WTC11 (cell line): ENCODE results near the gene OS9. TPM values are rescaled to one million over a fixed set of nuclear protein-coding genes. Genes with fewer than 3 reads are reported as not detected.

ENCODE experiments used
- ATF2 ChIP-seq: sonication (generic); formaldehyde crosslinking; IDR thresholded peaks from 2 replicates; pipeline ENCODE4 v1.8.1; 2022; ENCODE audit warnings: low read depth, missing genetic modification reagents, borderline replicate concordance
- CDX4 ChIP-seq: fragments of 250-450 bp; sonication (Bioruptor Pico); IDR thresholded peaks from 2 replicates; pipeline ENCODE4 v1.9.0; 2021; ENCODE audit warnings: moderate library complexity, mild to moderate bottlenecking, inconsistent platforms, borderline replicate concordance
- ELF4 ChIP-seq: sonication (generic); formaldehyde crosslinking; IDR thresholded peaks from 2 replicates; pipeline ENCODE4 v1.8.1; 2022; ENCODE audit warnings: low read depth, mild to moderate bottlenecking, moderate library complexity, missing genetic modification reagents
- FOXK1 ChIP-seq: sonication (generic); formaldehyde crosslinking; IDR thresholded peaks from 2 replicates; pipeline ENCODE4 v1.8.0; 2022; ENCODE audit warnings: mild to moderate bottlenecking, moderate library complexity, missing genetic modification reagents
- NFYB ChIP-seq: sonication (generic); formaldehyde crosslinking; conservative IDR thresholded peaks from 2 replicates; pipeline ENCODE4 v1.8.0; 2022; ENCODE audit warnings: low read depth, missing genetic modification reagents
- NR1H2 ChIP-seq: sonication (generic); formaldehyde crosslinking; IDR thresholded peaks from 2 replicates; pipeline ENCODE4 v1.9.0; 2021; ENCODE audit warnings: mild to moderate bottlenecking, moderate library complexity, missing genetic modification reagents
- RELA ChIP-seq: sonication (generic); formaldehyde crosslinking; IDR thresholded peaks from 2 replicates; pipeline ENCODE4 v1.8.1; 2022; ENCODE audit warnings: missing genetic modification reagents, mild to moderate bottlenecking, borderline replicate concordance
- TP53 ChIP-seq: sonication (generic); formaldehyde crosslinking; IDR thresholded peaks from 2 replicates; pipeline ENCODE4 v1.8.1; 2023; ENCODE audit warnings: mild to moderate bottlenecking, missing genetic modification reagents
- ZBTB43 ChIP-seq: sonication (generic); formaldehyde crosslinking; IDR thresholded peaks from 2 replicates; pipeline ENCODE4 v1.8.1; 2023; ENCODE audit warnings: mild to moderate bottlenecking, missing genetic modification reagents
- ZNF317 ChIP-seq: sonication (generic); formaldehyde crosslinking; IDR thresholded peaks from 2 replicates; pipeline ENCODE4 v1.8.1; 2023; ENCODE audit warnings: low read depth, mild to moderate bottlenecking, moderate library complexity, missing genetic modification reagents, borderline replicate concordance
- ZNF532 ChIP-seq: fragments of 250-450 bp; sonication (Bioruptor Pico); IDR thresholded peaks from 2 replicates; pipeline ENCODE4 v1.9.0; 2021; ENCODE audit warnings: mild to moderate bottlenecking, borderline replicate concordance
- ZNF671 ChIP-seq: fragments of 250-450 bp; sonication (Bioruptor Pico); IDR thresholded peaks from 2 replicates; pipeline ENCODE4 v1.8.0; 2021; ENCODE audit warnings: mild to moderate bottlenecking
- total RNA-seq: library from RNA; stranded (reverse); gene quantifications from 3 replicates; pipeline ENCODE4 v1.2.3, GENCODE V29; 2021
- TF ChIP-seq, protein P1 (sequence below): fragments of 250-450 bp; sonication (Bioruptor Pico); IDR thresholded peaks from 2 replicates; pipeline ENCODE4 v2.1.2; 2022; ENCODE audit warnings: mild to moderate bottlenecking, moderate library complexity
- TF ChIP-seq, protein P2 (sequence below): sonication (generic); formaldehyde crosslinking; IDR thresholded peaks from 2 replicates; pipeline ENCODE4 v1.8.1; 2022; ENCODE audit warnings: low read depth, mild to moderate bottlenecking, moderate library complexity, missing genetic modification reagents, borderline replicate concordance
- TF ChIP-seq, protein P3 (sequence below): sonication (generic); formaldehyde crosslinking; IDR thresholded peaks from 2 replicates; pipeline ENCODE4 v1.8.0; 2022; ENCODE audit warnings: mild to moderate bottlenecking, missing genetic modification reagents
- TF ChIP-seq, protein P4 (sequence below): sonication (generic); formaldehyde crosslinking; conservative IDR thresholded peaks from 2 replicates; pipeline ENCODE4 v1.8.1; 2023; ENCODE audit warnings: mild to moderate bottlenecking, low read depth, missing genetic modification reagents, moderate library complexity

The OS9 gene
- total RNA-seq, 1 experiment from 2014 or later: 77.5 TPM

GRCh38 chr12:57764662-57765002 is 70.7 kb downstream of the OS9 start (continued):
- TF ChIP-seq ZNF532 (CRISPR knock-in tag) (no peak), TP53 (CRISPR knock-in tag) (no peak), NFYB (CRISPR knock-in tag) (no peak), ZNF671 (CRISPR knock-in tag) (no peak), ZBTB43 (peak; percentile 31; the same call in 1 of the 2 replicates), ZNF317 (no peak), ATF2 (CRISPR knock-in tag) (no peak), CDX4 (CRISPR knock-in tag) (no peak), ELF4 (CRISPR knock-in tag) (no peak), NR1H2 (0 out of 2 replicates have a peak, but pooled peaks have one; percentile 10), RELA (CRISPR knock-in tag) (no peak), FOXK1 (CRISPR knock-in tag) (no peak)
- TF ChIP-seq, protein P1, sequence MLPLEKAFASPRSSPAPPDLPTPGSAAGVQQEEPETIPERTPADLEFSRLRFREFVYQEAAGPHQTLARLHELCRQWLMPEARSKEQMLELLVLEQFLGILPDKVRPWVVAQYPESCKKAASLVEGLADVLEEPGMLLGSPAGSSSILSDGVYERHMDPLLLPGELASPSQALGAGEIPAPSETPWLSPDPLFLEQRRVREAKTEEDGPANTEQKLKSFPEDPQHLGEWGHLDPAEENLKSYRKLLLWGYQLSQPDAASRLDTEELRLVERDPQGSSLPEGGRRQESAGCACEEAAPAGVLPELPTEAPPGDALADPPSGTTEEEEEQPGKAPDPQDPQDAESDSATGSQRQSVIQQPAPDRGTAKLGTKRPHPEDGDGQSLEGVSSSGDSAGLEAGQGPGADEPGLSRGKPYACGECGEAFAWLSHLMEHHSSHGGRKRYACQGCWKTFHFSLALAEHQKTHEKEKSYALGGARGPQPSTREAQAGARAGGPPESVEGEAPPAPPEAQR: no peak
- TF ChIP-seq, protein P2, sequence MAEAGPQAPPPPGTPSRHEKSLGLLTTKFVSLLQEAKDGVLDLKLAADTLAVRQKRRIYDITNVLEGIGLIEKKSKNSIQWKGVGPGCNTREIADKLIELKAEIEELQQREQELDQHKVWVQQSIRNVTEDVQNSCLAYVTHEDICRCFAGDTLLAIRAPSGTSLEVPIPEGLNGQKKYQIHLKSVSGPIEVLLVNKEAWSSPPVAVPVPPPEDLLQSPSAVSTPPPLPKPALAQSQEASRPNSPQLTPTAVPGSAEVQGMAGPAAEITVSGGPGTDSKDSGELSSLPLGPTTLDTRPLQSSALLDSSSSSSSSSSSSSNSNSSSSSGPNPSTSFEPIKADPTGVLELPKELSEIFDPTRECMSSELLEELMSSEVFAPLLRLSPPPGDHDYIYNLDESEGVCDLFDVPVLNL (CRISPR knock-in tag): no peak
- TF ChIP-seq, protein P3, sequence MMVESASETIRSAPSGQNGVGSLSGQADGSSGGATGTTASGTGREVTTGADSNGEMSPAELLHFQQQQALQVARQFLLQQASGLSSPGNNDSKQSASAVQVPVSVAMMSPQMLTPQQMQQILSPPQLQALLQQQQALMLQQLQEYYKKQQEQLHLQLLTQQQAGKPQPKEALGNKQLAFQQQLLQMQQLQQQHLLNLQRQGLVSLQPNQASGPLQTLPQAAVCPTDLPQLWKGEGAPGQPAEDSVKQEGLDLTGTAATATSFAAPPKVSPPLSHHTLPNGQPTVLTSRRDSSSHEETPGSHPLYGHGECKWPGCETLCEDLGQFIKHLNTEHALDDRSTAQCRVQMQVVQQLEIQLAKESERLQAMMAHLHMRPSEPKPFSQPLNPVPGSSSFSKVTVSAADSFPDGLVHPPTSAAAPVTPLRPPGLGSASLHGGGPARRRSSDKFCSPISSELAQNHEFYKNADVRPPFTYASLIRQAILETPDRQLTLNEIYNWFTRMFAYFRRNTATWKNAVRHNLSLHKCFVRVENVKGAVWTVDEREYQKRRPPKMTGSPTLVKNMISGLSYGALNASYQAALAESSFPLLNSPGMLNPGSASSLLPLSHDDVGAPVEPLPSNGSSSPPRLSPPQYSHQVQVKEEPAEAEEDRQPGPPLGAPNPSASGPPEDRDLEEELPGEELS: no peak
- TF ChIP-seq, protein P4, sequence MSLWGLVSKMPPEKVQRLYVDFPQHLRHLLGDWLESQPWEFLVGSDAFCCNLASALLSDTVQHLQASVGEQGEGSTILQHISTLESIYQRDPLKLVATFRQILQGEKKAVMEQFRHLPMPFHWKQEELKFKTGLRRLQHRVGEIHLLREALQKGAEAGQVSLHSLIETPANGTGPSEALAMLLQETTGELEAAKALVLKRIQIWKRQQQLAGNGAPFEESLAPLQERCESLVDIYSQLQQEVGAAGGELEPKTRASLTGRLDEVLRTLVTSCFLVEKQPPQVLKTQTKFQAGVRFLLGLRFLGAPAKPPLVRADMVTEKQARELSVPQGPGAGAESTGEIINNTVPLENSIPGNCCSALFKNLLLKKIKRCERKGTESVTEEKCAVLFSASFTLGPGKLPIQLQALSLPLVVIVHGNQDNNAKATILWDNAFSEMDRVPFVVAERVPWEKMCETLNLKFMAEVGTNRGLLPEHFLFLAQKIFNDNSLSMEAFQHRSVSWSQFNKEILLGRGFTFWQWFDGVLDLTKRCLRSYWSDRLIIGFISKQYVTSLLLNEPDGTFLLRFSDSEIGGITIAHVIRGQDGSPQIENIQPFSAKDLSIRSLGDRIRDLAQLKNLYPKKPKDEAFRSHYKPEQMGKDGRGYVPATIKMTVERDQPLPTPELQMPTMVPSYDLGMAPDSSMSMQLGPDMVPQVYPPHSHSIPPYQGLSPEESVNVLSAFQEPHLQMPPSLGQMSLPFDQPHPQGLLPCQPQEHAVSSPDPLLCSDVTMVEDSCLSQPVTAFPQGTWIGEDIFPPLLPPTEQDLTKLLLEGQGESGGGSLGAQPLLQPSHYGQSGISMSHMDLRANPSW (CRISPR knock-in tag): no peak
- TF ChIP-seq, all 79 proteins: peak for 9
